AG20443 (cell line): ENCODE data around the gene AP5M1.
"Not testable (repeated sequence)": the region's sequence is repeated elsewhere in the genome, so short reads cannot be mapped to it uniquely, and the experiment has no call there.

ENCODE experiments used
- DNase-seq: peaks from one replicate; pipeline ENCODE4 v3.0.0; 2012; ENCODE audit warnings: low spot score, mixed read lengths

AP5M1 gene

DNA sequence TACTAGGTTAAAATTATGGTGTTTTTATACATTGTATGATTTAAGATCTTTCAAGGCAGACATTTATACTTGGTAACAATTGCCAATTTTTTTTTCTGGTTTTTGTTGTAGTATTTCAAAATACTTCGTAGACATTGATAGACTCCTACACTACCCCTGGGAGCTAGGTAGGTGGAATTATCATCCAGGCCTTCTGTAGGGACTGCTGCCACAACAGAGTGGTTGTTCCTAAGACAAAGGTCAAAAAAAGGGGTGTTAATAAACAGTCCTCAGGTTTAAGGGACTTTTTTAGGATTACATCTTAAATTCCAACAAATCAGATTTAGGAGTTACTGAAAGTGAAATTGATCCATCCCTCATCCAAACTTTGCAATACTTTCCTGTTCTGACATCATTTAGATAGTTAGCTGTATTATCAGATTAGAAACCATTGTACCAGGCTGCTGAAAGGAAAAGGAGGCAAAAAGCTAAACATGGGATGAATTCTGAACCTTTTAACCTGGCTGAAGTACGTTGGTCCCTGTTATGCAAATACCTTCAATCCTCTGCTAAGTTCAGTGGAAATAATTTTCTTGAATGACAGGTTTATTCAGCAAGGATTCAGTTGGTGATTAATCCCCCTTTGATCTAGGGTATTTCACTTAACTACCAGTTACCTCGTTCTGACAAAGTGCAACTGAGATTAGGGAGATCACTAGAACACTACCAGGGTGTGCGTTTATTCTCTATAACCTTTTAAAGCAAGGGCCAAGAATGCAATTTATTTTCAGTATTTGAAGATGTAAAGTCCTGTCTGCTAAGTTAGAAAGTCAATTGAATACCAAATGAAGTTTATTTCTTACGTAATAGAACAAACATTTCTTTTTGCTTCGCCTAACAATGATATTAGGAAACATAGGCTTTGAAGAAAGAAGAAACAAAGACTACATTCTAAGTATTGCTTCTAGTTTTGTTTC is 23.2 kb downstream of the AP5M1 start:
- DNase-seq = no peak

- DNase-seq = peak; percentile 12
Observed at GRCh38 chr14:57293866-57294837, 25.4 kb downstream of the AP5M1 start.

DNA sequence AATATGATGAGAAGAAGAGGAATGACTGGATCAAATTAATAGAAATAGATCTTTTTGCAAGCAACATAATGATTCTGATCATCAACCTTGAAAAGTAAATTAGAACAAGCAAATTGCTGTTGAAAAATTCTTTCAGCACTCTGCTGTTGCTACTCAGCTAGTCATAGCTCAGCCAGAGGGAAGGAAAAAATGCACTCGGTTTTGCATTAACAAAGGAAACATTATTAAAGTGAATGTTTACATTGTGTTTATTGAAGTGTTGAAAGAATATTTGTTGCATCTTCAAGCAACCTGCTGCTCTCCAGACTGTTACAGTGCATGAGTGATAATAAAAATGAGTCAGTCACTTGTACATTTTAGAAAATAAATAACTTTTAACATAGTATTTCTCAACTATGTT is 26.5 kb downstream of the AP5M1 start:
- DNase-seq = no peak

GRCh38 chr14:57297852-57298251 is 29.1 kb downstream of the AP5M1 start:
- no peak for DNase-seq

GRCh38 chr14:57299511-57299910 is 30.7 kb downstream of the AP5M1 start:
- DNase-seq = no peak

DNA sequence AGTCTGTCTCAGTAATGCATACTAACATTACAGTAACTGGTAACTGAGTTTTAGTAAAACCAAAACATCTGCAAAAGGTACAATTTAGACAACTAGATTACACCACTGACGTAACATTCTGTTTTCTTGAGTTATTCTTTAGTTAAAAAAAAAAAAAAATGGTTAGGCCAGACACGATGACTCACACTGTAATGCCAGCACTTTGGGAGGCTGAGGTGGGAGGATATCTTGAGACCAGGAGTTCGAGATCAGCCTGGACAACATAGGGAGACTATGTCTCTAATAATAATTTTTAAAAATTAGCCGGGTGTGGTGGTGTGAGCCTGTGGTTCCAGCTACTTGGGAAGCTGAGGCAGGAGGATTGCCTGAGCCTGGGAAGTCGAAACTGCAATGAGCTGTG is 34.1 kb downstream of the AP5M1 start:
- no peak for DNase-seq

GRCh38 chr14:57314396-57315089 is 45.8 kb downstream of the AP5M1 start:
- no peak for DNase-seq

GRCh38 chr14:57317248-57317833 is 48.6 kb downstream of the AP5M1 start:
- peak; percentile 71 for DNase-seq

DNA sequence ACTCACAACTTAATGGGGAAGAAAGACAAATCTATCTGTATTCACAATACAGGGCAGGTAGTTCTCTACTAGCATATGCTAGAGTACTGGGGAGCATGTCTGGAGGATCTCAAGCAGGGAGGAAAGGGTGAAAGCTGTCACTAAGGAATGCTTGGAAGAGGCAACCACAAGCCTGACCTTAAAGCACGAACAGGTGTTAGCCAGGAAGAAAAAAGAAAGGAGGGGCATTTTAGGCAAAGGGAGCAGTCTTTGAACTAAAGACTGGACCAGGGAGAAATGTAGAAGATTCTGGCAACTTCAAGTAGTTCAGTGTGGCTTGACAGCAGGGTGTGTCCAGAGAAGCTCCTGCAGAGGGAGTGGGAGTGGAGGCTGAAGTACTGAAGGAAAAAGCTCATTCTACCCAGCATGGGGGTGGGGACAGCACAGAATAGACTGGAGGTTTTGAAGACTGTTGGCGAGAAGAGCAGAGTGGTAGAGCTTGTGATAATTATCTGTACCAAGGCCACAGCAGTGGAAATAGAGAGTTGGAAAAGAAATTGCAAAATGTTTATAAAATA is 50.9 kb downstream of the AP5M1 start:
- no peak for DNase-seq

DNA sequence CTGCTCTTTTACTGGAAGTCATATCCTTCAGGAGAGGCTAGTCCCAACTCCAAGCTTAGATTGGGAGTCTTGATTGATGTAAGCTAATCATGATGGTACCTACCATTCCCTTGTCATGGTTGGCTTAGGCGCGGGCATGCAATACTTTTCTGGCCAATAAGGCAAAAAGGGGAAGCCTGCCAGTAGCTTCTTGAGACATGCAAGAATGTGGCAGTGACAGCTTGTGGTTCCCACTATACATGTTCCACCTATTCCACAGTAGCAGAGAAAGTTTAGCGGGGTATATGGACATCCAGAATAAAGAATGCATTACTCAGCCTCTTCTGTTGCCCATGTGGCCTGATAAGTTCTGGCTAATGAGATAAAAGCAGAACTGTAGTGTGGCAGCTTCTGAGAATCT is 55.0 kb downstream of the AP5M1 start:
- no peak for DNase-seq

DNA sequence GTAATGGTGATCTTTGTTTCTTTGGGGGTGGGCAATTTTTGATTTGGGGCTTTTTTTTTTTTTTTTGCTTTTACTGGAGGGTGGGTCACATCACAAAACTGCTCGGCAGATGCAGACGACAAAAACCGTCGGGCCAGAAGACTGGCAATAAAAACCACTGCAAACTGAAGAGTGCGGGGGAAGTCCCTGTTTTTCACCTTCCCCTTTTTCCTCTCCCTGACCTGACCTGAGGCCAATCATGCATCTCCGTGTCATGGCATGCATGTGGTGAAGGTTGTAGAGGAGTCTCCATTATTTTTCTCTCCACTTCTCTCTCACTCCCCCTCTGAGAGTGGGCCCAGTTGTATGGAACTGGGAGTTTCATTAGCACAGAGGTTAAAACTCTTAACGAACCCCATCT is 57.5 kb downstream of the AP5M1 start:
- no peak for DNase-seq

DNA sequence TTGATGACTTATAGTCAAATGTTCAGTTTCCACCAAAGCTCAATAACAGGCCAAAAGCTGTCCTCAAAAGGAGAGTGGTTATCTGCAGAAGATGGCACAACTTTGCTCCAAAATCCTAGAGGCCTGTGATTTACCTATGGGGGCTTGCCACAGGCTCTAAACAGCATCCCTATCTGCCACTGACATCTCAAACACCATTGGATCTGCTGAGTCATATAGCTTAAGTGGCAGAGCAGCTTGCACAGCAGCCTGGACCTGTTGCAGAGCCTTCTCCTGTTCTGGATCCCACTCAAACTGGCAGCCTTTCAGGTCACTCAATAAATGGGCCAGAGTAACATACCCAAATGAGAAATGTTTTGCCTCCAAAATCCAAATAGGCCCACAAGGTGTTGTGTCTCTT is 61.1 kb downstream of the AP5M1 start:
- DNase-seq = no peak

DNA sequence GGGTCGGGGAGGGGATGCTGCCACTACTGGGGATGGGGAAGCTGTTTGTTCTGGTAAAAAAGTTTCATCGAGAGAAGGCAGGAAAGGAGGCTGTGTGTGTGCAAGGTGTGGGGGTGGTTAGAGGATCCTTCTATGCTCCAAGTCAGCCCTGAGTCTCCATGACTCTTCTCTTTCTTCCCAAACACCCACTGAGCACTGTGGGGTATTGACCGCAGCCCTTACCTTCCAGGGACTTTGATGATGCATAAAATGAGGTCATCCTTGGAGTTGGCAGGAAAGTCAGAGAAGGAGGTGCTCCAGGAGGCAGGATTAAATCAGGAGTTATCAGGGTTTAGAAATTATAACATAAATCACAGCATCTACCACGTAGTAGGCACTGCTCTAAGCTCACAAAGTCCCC is 63.7 kb downstream of the AP5M1 start:
- DNase-seq = not testable (repeated sequence)

DNA sequence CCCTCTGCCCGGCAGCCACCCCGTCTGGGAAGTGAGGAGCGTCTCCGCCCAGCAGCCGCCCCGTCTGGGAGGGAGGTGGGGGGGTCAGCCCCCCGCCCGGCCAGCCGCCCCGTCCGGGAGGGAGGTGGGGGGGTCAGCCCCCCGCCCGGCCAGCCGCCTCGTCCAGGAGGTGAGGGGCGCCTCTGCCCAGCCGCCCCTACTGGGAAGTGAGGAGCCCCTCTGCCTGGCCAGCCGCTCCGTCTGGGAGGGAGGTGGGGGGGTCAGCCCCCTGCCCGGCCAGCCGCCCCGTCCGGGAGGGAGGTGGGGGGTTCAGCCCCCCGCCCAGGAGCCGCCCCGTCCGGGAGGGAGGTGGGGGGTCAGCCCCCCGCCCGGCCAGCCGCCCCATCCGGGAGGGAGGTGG is 65.0 kb downstream of the AP5M1 start:
- not testable (repeated sequence) for DNase-seq

DNA sequence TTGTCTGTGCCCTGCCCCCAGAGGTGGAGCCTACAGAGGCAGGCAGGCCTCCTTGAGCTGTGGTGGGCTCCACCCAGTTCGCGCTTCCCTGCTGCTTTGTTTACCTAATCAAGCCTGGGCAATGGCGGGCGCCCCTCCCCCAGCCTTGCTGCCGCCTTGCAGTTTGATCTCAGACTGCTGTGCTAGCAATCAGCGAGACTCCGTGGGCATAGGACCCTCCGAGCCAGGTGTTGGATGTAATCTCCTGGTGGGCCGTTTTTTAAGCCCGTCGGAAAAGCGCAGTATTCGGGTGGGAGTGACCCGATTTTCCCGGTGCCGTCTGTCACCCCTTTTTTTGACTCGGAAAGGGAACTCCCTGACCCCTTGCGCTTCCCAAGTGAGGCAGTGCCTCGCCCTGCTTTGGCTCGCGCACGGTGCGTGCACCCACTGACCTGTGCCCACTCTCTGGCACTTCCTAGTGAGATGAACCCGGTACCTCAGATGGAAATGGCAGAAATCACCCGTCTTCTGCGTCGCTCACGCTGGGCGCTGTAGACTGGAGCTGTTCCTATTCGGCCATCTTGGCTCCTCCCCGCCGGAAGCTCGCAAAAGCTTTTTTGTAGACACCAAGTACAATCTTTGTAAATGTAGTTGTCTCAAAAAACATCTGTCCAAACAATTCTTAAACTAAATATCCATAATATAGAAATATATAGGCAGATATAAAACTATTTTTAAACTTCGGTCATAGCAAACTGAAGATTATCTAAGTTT is 75.0 kb downstream of the AP5M1 start:
- not testable (repeated sequence) for DNase-seq

GRCh38 chr14:57345106-57345505 is 76.3 kb downstream of the AP5M1 start:
- DNase-seq = no peak

DNA sequence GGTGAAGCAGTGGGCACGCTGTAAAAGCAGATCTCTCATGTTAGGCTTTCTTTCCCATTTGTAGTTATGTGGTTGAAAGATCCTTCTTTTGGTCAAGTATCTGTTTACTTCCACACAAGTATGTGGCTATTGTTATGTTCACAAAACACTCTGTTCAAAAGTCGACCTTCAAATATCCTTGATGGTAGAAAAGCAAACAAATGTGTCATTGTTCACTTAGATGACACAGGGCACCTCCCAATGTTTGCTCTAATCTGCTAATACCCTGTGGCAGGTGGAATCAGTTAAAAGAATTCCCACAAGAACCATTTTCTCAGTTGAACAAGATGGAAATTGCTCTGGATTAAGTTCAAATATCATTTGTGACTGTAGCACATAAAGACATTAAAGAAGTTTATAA is 78.0 kb downstream of the AP5M1 start:
- DNase-seq = no peak
